AG04450 (cell line): ENCODE data around the gene FANCM. TPM values are rescaled to one million over a fixed set of nuclear protein-coding genes. Genes with fewer than 3 reads are reported as not detected.

Experiments
- CTCF ChIA-PET: fragments of 300-600, 350-600 bp; formaldehyde crosslinking; extraction: SDS; loops from one replicate; lab custom pipeline; 2022; ENCODE audit warnings: antibody characterized with exemption, inconsistent platforms; lab: Charles Lee
- POLR2A ChIA-PET: fragments of 350-600 bp; formaldehyde crosslinking; extraction: SDS; loops from one replicate; lab custom pipeline; 2021; ENCODE audit warnings: antibody characterized with exemption, inconsistent platforms; lab: Yijun Ruan, JAX
- DNase-seq: peaks from one replicate; pipeline ENCODE4 v3.0.0-alpha.2; 2011; ENCODE audit warnings: low read depth, low spot score
- H3K27ac ChIP-seq: one replicate; pipeline ENCODE4 v1.5.1; 2012; ENCODE audit warnings: low read depth, low read length, control low read depth
- H3K27me3 ChIP-seq: one replicate; pipeline ENCODE4 v1.6.0; 2012; ENCODE audit warnings: low read length; ENCODE audit not compliant: control insufficient read depth, insufficient read depth
- H3K4me3 ChIP-seq: 2 replicates; pipeline ENCODE4 v1.5.1; 2011; ENCODE audit warnings: mild to moderate bottlenecking, low read depth, low read length, control low read depth
- H3K9me3 ChIP-seq: 2 replicates; pipeline ENCODE4 v1.5.1; 2012; ENCODE audit warnings: low read length; ENCODE audit not compliant: control insufficient read depth, insufficient read depth
- polyA plus RNA-seq: library from polyadenylated mRNA; depleted of rRNA; stranded (reverse); fragments of >200 nt; gene quantifications from 2 replicates; pipeline ENCODE4 v1.2.3, GENCODE V29; 2011
- TF ChIP-seq, protein P1 (sequence below): IDR thresholded peaks from 2 replicates; pipeline ENCODE4 v1.5.1; 2011; ENCODE audit warnings: low read depth, low read length, control low read depth, inconsistent platforms

FANCM gene
- polyA plus RNA-seq, 1 experiment = 2.8 TPM

DNA sequence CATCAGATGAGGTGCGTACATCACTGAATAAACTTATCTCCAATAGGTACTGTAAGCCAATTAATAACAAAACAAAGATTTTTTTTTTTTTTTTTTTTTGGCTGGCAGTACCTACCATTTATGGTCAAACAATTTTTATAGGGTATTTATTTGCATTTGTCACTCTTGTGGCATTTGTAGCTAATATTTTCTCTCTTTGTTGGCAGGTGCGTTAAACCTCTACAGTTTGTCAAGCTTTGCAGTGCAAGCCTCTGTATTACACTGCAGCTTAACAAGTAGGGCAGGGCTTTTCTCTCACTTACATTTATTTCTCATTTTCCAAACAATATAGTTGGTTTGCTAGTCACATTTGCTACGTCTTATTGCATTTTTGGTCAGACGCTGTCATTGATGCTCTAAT is 39.5 kb upstream of the FANCM start:
- ChIA-PET POLR2A (interaction anchor here (0.7 kb wide), 1 partner anchor 136 kb away, joined by 3 read pairs; no protein-coding TSS in a partner anchor), CTCF (no interaction called here)
- Histone ChIP-seq H3K4me3 (no peak overlapping the region), H3K9me3 (no peaks in the 10 kb centered on the region), H3K27me3 (no peaks in the 10 kb centered on the region), H3K27ac (no peak overlapping the region)
- TF ChIP-seq, protein P1, sequence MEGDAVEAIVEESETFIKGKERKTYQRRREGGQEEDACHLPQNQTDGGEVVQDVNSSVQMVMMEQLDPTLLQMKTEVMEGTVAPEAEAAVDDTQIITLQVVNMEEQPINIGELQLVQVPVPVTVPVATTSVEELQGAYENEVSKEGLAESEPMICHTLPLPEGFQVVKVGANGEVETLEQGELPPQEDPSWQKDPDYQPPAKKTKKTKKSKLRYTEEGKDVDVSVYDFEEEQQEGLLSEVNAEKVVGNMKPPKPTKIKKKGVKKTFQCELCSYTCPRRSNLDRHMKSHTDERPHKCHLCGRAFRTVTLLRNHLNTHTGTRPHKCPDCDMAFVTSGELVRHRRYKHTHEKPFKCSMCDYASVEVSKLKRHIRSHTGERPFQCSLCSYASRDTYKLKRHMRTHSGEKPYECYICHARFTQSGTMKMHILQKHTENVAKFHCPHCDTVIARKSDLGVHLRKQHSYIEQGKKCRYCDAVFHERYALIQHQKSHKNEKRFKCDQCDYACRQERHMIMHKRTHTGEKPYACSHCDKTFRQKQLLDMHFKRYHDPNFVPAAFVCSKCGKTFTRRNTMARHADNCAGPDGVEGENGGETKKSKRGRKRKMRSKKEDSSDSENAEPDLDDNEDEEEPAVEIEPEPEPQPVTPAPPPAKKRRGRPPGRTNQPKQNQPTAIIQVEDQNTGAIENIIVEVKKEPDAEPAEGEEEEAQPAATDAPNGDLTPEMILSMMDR = no peak
- no peak for DNase-seq

DNA sequence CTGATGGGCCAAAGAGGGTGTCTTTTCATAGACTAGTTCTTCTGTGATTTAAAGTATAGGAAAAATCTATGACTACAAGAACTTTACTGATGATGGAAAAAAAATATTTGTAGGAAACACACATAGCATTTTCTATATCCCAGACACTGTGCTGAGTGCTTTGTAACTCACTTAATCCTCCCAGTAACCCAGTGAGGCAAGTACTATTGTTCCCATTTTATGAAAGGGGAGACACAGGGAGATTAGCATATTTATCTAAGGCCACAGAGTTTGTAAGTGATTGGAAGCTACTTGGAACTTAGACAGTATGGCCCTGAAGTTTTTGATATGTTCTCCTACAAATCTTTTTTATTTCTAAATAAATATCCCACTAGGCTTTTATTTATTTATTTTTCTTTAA is 31.9 kb upstream of the FANCM start:
- Histone ChIP-seq H3K27me3 (no peaks in the 10 kb centered on the region), H3K4me3 (no peak overlapping the region), H3K27ac (no peak overlapping the region), H3K9me3 (no peaks in the 10 kb centered on the region)
- CTCF ChIA-PET = no interaction called here
- TF ChIP-seq, protein P1 = no peak
- POLR2A ChIA-PET = no interaction called here
- no peak for DNase-seq

GRCh38 chr14:45104561-45104960 is 31.2 kb upstream of the FANCM start:
- ChIA-PET CTCF (interaction anchor here (1.0 kb wide), 1 partner anchor 190 kb away, joined by 3 read pairs; no protein-coding TSS in a partner anchor), POLR2A (no interaction called here)
- TF ChIP-seq, protein P1 = no peak
- no peak for DNase-seq
- Histone ChIP-seq H3K27me3 (no peaks in the 10 kb centered on the region), H3K27ac (no peak overlapping the region), H3K9me3 (no peaks in the 10 kb centered on the region), H3K4me3 (no peak overlapping the region)

- TF ChIP-seq, protein P1 = no peak
- H3K9me3 ChIP-seq = no peaks in the 10 kb centered on the region
- CTCF ChIA-PET = interaction anchor here (1.0 to 1.6 kb wide), 2 partner anchors 153 to 156 kb away, joined by 3 to 11 read pairs; no protein-coding TSS in a partner anchor
- DNase-seq = no peak
- H3K27ac ChIP-seq = no peak overlapping the region
- POLR2A ChIA-PET = no interaction called here
- H3K4me3 ChIP-seq = no peak overlapping the region
- no peaks in the 10 kb centered on the region for H3K27me3 ChIP-seq
Observed at GRCh38 chr14:45112896-45113781, 22.6 kb upstream of the FANCM start.

GRCh38 chr14:45114327-45114726 is 21.4 kb upstream of the FANCM start:
- TF ChIP-seq, protein P1 = no peak
- H3K9me3 ChIP-seq = no peaks in the 10 kb centered on the region
- no peak overlapping the region for H3K27ac ChIP-seq
- POLR2A ChIA-PET = interaction anchor here (0.7 kb wide), 1 partner anchor 13 kb away, joined by 4 read pairs; no protein-coding TSS in a partner anchor
- no peaks in the 10 kb centered on the region for H3K27me3 ChIP-seq
- no peak overlapping the region for H3K4me3 ChIP-seq
- no peak for DNase-seq
- CTCF ChIA-PET = interaction anchor here (1.0 to 1.6 kb wide), 3 partner anchors 152 to 155 kb away, joined by 3 to 11 read pairs (median 7); no protein-coding TSS in a partner anchor
